CD4-positive, alpha-beta T cell treated with Interleukin-2 at 100 ng/mL for 4 hours (primary cell): ENCODE data around the gene ATP13A1.

Source experiments
- DNase-seq: peaks from one replicate; pipeline ENCODE4 v3.0.0-alpha.2; 2020; ENCODE audit warnings: low spot score

ATP13A1 gene

GRCh38 chr19:19662871-19663255, 613 bp downstream of the ATP13A1 start:
- DNase-seq = peak; percentile 2

GRCh38 chr19:19662344-19662743, 1.1 kb downstream of the ATP13A1 start:
- DNase-seq = no peak

- DNase-seq = peak; percentile 50
Measured at GRCh38 chr19:19661675-19662251, 1.7 kb downstream of the ATP13A1 start.

GRCh38 chr19:19661141-19661674, 2.3 kb downstream of the ATP13A1 start:
- DNase-seq = no peak

- no peak for DNase-seq
Measured at GRCh38 chr19:19659646-19660245, 3.7 kb downstream of the ATP13A1 start.

- DNase-seq = no peak
Measured at GRCh38 chr19:19657397-19657783, 6.1 kb downstream of the ATP13A1 start.

- no peak for DNase-seq
Measured at GRCh38 chr19:19656451-19657396, 6.8 kb downstream of the ATP13A1 start.

- no peak for DNase-seq
Measured at GRCh38 chr19:19655641-19656343, 7.7 kb downstream of the ATP13A1 start.

- no peak for DNase-seq
Measured at GRCh38 chr19:19655051-19655594, 8.4 kb downstream of the ATP13A1 start.

GRCh38 chr19:19654441-19654840, 9.0 kb downstream of the ATP13A1 start:
- DNase-seq = no peak

- DNase-seq = no peak
Measured at GRCh38 chr19:19653597-19654147, 9.8 kb downstream of the ATP13A1 start.

GRCh38 chr19:19652482-19653295, 10.8 kb downstream of the ATP13A1 start:
- DNase-seq = no peak

- no peak for DNase-seq
Measured at GRCh38 chr19:19651076-19651475, 12.4 kb downstream of the ATP13A1 start.

- no peak for DNase-seq
Measured at GRCh38 chr19:19650331-19650730, 13.1 kb downstream of the ATP13A1 start.

- DNase-seq = no peak
Measured at GRCh38 chr19:19649580-19649995, 13.9 kb downstream of the ATP13A1 start.

GRCh38 chr19:19649155-19649554, 14.3 kb downstream of the ATP13A1 start:
- no peak for DNase-seq

- no peak for DNase-seq
Measured at GRCh38 chr19:19647037-19647835, 16.2 kb downstream of the ATP13A1 start.

GRCh38 chr19:19645233-19645870, 18.1 kb downstream of the ATP13A1 start:
- no peak for DNase-seq

- DNase-seq = no peak
Measured at GRCh38 chr19:19644054-19644388, 19.5 kb downstream of the ATP13A1 start.
